ENCODE measurements around the gene ZC3H7B.

- TF ChIP-seq RCOR1 (IDR thresholded peaks at IDR 0.05; ENCODE audit: low read depth, low read length), result no peak
- no peak for TF ChIP-seq CTCF (IDR thresholded peaks at IDR 0.05)
- TF ChIP-seq NR3C1 (IDR thresholded peaks at IDR 0.05), result no peak
- no peak for TF ChIP-seq RFX5 (IDR thresholded peaks at IDR 0.05)
- no peak for TF ChIP-seq KDM1A (IDR thresholded peaks at IDR 0.05; ENCODE audit: low read depth)
Measured at GRCh38 chr22:41284465-41284864, 16.9 kb upstream of the ZC3H7B start.

All from A549 (cell line).